Hindlimb muscle (tissue), 1 donor: ENCODE results near the gene KRTAP12-2. TPM values are rescaled to one million over a fixed set of nuclear protein-coding genes. Genes with fewer than 3 reads are reported as not detected.
"Not testable (repeated sequence)": the region's sequence is repeated elsewhere in the genome, so short reads cannot be mapped to it uniquely, and the experiment has no call there.

Experiments
- DNase-seq: peaks from one replicate; pipeline ENCODE4 v3.0.0-alpha.2; 2013
- polyA plus RNA-seq: library from polyadenylated mRNA; unstranded; fragments of 120-200 nt; gene quantifications from one replicate; pipeline ENCODE4 v1.2.1, GENCODE V29; 2013; ENCODE audit not compliant: insufficient read length

The KRTAP12-2 gene
- polyA plus RNA-seq, 1 donor, result not detected

- no peak for DNase-seq
Observed at GRCh38 chr21:44684077-44684476, 17.4 kb upstream of the KRTAP12-2 start.

- no peak for DNase-seq
Observed at GRCh38 chr21:44682580-44683151, 15.9 kb upstream of the KRTAP12-2 start.

GRCh38 chr21:44681861-44682579, 15.3 kb upstream of the KRTAP12-2 start, which contains the start of gene KRTAP12-1:
Gene KRTAP12-1, minus strand, starts transcription at chr21:44682163. Its CDS starts 40 bp downstream, at chr21:44682123.
- DNase-seq, result no peak

GRCh38 chr21:44681152-44681551, 14.4 kb upstream of the KRTAP12-2 start:
- DNase-seq, result no peak

- no peak for DNase-seq
Observed at GRCh38 chr21:44677881-44678280, 11.2 kb upstream of the KRTAP12-2 start.

- no peak for DNase-seq
Observed at GRCh38 chr21:44671911-44672310, 5.2 kb upstream of the KRTAP12-2 start.

- DNase-seq, result no peak
Observed at GRCh38 chr21:44670642-44671432, 4.1 kb upstream of the KRTAP12-2 start.

GRCh38 chr21:44667612-44668011, 885 bp upstream of the KRTAP12-2 start:
- DNase-seq, result no peak

GRCh38 chr21:44664691-44665090, 2.0 kb downstream of the KRTAP12-2 start:
- DNase-seq, result no peak

GRCh38 chr21:44661567-44661966, 5.2 kb downstream of the KRTAP12-2 start:
- DNase-seq, result not testable (repeated sequence)

- DNase-seq, result no peak
Observed at GRCh38 chr21:44658913-44659595, 7.7 kb downstream of the KRTAP12-2 start.

- no peak for DNase-seq
Observed at GRCh38 chr21:44658541-44658910, 8.2 kb downstream of the KRTAP12-2 start.

- no peak for DNase-seq
Observed at GRCh38 chr21:44657635-44658540, 8.8 kb downstream of the KRTAP12-2 start, which contains the start of gene KRTAP12-3. Gene KRTAP12-3, plus strand, starts transcription at chr21:44657932. Its CDS starts 48 bp downstream, at chr21:44657980.

- no peak for DNase-seq
Observed at GRCh38 chr21:44656868-44657267, 9.9 kb downstream of the KRTAP12-2 start.

GRCh38 chr21:44654576-44655175, 12.1 kb downstream of the KRTAP12-2 start, which contains the start of gene KRTAP12-4:
Gene KRTAP12-4, minus strand, starts transcription at chr21:44654659. Its CDS starts 45 bp downstream, at chr21:44654614.
- no peak for DNase-seq

GRCh38 chr21:44653656-44654575, 12.8 kb downstream of the KRTAP12-2 start:
- no peak for DNase-seq

GRCh38 chr21:44653123-44653522, 13.6 kb downstream of the KRTAP12-2 start:
- DNase-seq, result no peak

- no peak for DNase-seq
Observed at GRCh38 chr21:44650973-44651675, 15.6 kb downstream of the KRTAP12-2 start.

- DNase-seq, result no peak
Observed at GRCh38 chr21:44650265-44650972, 16.3 kb downstream of the KRTAP12-2 start.
